Stimulated activated CD4-positive, alpha-beta T cell treated with anti-CD3 and anti-CD28 coated beads, Interleukin-2, amount 100 ng/mL, for 48 hours (primary cell): ENCODE data around the gene TRHDE.

Experiments
- DNase-seq, 2 donors: peaks; one replicate each; pipeline ENCODE4 v3.0.0-alpha.2; 2020

The TRHDE gene

DNA sequence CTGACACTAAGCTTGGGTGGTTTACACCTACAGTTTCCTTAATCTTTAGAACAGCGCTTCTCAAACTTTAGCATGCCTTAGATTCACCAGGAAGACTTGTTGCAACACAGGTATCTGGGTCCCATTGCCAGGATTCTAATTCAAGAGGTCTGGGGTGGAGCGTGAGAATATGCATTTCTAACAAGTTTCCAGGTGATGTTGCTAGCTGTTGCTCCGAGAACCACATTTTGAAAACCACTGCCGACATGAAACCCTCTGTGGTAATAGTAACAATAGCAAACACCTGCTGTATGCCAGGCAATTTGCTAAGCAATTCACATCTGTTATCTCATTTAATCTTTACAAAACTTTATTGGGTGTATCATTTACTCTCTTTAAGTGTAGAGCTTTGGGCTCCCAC is 58.6 kb downstream of the TRHDE start:
- no peak for DNase-seq

DNA sequence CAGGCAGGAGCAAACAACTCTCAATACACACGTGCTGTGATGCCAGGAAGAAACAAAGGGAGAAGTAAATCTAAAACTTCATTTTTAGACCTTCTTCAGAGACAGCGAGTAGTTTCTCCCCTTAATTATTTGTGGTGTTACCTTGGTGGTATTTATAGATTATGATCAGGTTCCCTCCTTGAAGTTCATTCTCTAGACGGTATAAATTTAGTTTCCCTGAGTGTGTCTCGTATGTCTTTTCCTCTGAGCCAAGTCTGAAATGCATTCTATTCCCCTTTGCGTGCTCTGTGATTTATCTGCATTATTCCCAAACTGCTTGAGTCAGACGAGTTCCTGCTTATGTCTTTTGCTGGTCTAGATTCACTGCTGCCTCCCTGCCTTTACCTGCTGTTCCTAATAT is 65.2 kb downstream of the TRHDE start:
- DNase-seq, result no peak

DNA sequence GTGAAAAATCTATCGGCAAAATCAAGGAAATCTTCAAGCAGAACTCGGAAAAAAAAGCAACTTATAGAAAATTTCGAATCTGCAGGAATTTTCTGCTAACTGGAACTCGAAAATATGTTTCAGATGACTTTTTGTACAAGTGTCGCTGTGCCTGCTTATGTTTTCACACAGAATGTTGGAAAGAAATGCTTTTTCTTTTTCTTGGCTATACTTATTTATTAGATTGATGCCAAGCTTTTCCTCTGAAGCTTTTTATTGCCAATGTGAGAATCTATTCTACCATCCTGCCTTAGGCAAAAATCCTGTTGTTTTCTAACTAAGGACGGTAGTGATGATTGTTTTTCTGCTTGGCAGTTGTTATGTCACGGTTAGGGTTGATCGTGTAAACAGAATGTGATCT is 65.8 kb downstream of the TRHDE start:
- no peak for DNase-seq

- no peak for DNase-seq
Measured at GRCh38 chr12:72338437-72338836, 66.3 kb downstream of the TRHDE start.

DNA sequence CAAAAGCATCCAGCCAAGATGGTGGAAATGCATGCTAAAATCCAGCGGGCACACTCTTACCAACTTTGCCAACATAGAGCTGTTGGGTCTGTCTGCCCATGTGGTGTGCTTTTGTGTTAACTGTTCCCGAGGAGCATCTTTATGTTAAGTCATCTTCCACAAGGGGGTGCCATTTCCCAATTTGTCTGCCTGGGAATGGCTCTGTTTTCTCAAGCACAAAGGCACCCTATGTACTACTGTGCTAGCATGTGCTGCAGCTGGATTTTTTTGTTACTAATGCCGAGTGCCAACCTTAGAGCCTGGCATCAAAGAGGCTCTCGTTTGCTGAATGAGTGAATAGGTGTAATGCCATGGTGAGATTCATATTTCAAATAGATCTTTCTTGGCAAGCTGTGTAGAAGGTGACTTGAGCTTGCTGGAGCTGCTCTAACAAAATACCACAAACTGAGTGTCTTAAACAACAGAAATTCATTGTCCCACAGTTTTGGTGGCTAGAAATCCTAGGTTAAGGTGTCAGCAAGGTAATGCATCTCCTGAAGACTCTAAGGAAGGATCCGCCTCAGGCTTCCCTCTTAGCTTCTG is 74.3 kb downstream of the TRHDE start:
- peak; percentile 11 to 18 for DNase-seq

DNA sequence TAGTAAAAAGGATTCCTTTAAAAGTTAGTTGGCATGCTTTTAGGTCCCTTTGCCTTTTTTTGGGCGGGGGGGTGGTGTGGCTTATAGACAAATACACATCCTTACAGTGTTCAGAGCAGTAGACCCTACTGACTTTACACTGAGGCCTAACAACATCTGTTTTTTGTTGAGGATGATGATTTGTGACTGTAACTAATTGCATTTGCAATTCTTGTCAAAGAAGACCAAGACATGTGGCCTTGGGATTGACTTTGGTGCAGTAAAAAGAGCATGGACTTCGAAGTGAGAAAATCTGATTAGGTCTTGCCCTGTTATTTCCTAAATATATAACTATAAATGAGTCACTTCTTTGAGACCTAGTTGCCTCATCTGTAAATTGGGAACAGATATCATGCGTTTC is 77.3 kb downstream of the TRHDE start:
- DNase-seq, result no peak

DNA sequence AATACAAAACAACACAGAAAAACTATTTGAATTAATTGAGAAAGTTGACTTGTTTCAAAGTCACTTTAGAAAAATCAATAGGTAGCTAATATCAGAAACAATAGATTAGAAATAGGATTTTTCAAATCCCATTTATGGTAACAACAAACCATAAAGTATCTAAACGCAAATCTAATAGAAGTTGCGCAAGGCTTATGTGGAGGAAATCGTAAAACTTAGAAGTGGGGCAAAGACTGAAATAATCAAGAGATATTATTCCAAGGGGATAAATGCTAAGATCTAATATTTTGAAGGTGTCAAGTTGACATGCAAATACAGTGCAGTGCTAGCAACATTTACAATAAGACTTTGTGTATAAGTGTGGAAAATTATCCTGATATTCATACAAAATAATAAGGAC is 87.2 kb downstream of the TRHDE start:
- DNase-seq, result no peak

DNA sequence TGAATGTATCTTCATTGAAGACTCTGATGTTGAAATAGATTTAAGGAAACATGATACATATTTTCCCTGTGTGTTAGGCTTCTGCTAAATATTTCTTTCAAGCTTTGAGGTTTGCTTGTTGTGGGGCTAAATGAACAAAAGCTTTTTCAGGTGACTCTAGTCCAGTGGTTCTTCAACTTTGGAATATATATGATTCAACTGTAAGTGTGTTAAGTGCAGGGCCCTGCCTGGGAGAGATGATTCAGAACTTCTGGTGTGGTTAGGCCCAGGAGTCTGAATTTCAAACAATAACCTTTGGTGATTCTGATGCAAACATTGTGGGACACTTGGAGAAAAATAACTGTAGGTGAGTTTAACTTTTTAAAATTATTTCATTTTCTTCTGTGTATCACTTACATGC is 93.0 kb downstream of the TRHDE start:
- DNase-seq, result no peak

- no peak for DNase-seq
Measured at GRCh38 chr12:72366255-72366654, 94.1 kb downstream of the TRHDE start.

- DNase-seq, result no peak
Measured at GRCh38 chr12:72368298-72368697, 96.1 kb downstream of the TRHDE start.

DNA sequence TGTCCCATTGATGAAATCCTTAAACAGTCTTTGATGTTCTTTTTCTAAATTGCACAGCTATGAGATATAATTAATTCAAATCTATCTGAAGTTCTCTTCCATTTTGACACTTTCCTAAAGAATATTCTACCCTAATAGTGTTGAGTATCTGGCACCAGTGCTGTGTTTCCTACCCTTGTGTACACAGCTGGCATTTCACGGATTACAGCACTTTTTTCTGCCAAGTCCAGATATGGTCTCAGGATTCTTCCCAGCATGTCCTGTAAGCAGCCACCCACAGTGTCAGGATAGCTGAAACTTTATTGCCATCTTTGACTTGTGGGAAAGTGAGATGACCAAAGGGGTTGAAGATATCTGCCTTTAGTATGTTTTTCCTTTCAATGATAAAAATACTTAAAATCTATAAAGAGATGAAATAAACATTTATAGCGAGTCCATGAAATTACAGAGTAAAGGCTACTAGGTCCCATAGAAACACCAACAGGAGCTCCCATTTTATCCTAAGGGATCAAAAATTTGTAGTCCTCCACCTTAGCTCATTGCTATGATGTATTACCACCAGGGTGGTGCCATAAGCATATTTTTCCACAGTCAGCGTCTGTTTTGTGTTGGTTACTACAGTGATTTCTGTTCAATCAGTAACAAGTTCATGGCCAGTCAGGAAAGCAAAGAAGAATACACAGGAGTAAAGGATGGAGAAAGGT is 96.7 kb downstream of the TRHDE start:
- DNase-seq, result no peak

GRCh38 chr12:72369423-72369959 is 97.3 kb downstream of the TRHDE start:
- no peak for DNase-seq

GRCh38 chr12:72380441-72380840 is 108.3 kb downstream of the TRHDE start:
- no peak for DNase-seq

DNA sequence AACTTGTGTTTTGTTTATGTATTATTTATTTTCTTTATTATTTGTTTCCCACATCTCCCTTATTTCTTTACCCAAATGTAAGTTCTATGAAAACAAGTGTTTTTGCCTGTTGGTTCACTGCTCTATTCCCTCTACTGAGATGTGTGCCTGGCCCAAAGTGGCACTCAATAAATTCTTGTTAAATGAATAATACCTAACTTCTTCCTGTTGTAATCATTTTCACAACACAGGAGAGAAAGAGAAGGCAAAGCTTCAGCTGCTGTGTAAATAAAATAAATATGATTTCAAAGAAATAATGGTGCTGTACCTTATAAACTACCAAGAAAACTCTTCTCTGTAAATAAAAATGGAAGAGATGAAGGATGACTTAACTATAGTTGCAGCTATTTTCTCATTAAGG is 116.2 kb downstream of the TRHDE start:
- no peak for DNase-seq

- DNase-seq, result no peak
Measured at GRCh38 chr12:72390146-72390545, 118.0 kb downstream of the TRHDE start.

GRCh38 chr12:72406111-72406510 is 133.9 kb downstream of the TRHDE start:
- DNase-seq, result no peak

GRCh38 chr12:72432037-72432604 is 160.0 kb downstream of the TRHDE start:
- no peak for DNase-seq

- no peak for DNase-seq
Measured at GRCh38 chr12:72433298-72433697, 161.1 kb downstream of the TRHDE start.

DNA sequence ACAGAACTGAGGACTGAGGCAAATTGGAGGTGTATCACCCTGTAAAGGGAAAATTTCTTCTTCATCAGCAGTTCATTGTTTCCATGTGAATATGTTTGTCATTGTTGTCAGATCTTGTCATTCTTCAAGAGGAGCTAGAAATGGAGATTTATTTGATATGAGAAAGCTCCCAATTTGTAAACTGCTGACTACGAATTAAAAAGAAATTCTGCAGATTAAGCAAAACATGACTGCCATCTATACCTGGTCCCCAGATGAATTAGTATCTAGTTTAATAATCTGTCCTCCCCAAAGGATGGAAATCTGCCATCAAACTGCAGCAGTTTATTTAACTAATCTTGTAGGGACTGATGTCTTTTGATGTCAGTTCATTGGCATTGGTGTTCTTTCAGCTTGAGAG is 162.8 kb downstream of the TRHDE start:
- no peak for DNase-seq

DNA sequence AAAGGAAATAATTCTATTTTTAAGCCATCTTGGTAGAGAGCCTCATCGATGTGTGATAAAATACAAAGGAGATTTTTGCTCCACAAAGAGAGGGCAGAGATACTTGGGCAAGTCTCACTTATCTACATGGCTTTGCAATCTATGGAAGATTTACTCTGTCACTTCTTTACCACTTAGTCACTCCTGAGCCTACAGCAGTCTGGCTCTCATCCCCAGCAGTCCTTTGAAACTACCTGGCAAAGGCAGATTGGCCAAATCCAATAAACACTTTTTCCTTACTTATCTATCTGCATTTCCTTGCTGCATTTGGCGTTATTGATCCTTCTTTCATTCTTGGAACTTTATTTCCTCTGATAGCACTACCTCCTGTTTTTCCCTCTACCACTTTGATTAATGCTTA is 170.0 kb downstream of the TRHDE start:
- no peak for DNase-seq

DNA sequence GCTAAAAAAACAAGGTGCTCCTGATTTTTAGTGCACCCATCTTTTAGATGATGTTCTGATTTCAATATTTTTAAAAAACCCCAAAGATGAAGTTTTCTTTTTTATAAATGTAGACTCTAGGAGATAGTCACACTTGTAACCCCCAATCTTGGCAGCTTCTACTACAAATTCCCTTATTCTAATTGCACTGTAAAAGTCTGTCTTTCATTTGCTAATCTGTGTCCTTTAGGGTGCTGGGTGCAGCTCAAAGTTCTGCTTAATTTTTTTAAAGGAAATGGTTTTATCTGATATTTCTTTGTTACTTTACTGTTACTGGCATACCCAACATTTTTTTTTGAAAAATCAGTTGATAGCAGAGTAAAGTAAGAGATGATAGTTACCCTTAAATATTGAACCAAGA is 172.0 kb downstream of the TRHDE start:
- DNase-seq, result no peak

- no peak for DNase-seq
Measured at GRCh38 chr12:72444566-72444965, 172.4 kb downstream of the TRHDE start.

DNA sequence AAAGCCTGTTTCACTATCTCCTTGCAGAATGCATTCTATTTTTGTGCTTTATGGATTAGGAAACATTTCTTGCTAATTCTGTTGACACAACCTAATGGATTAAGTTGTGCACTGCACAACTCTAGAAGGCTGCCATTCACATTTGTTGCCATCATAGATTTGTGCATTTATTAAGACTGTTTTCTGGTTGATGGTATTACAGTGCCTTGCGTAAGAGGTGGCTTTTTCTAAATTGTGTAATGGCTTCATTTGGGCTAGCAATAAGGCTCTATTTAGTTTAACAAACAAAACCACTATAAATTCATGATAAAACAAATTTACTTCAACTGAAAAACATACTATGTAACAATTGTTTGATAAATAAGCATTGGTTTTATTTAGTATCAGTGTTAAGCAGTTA is 175.9 kb downstream of the TRHDE start:
- no peak for DNase-seq

GRCh38 chr12:72448805-72449204 is 176.6 kb downstream of the TRHDE start:
- DNase-seq, result no peak

GRCh38 chr12:72453066-72453465 is 180.9 kb downstream of the TRHDE start:
- DNase-seq, result no peak
